ENCODE results near the gene SIK3. TPM values are rescaled to one million over a fixed set of nuclear protein-coding genes. Genes with fewer than 3 reads are reported as not detected.
A peak's percentile ranks its signal among the peaks of the same experiment; 100 is the strongest.

The SIK3 gene
- total RNA-seq, 1 donor from 2014 or later = 54.2 TPM

DNA sequence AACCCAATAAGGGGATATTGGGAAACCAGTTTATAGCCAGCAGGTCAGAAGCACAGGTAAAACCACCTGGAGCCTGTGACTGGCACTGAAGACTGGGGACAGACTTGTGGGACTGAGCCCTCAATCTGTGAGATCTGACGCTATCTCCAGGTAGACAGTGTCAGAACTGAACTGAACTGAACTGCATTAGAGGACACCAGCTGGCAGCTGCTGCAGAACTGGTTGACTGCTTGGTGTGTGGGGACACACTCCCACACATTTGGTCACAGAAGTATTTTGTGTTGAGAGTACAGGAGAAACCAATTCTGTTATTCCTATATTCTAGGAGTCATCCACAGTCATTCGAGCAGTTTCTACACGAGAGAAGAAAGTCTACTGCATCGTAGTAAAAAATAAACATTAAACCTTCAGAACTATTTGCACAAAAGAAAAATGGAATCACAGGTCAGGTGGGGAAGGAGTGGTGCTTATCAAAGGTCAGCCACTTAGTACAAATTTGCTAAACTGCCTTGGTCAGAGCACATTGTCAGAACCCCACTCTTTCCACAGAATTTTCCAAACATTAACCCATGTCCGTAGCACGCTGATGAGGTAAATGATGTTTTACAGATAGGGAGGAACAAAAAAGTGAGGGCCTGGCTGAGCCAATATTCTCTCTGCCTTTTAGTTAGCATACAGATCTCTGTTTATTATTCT, 77.2 kb downstream of the SIK3 start:
- peak overlapping the region; percentile 40 for H3K27ac Mint-ChIP-seq
- H3K9me3 Mint-ChIP-seq = peaks cover 4% of the 10 kb centered on the region
- intact Hi-C loops (cut with micrococcal nuclease) = loop anchor here (5.0 kb wide), 1 partner anchor 211 kb away; the partner anchor contains the start of genes PCSK7 and RNF214
- no peak for DNase-seq (ENCODE audit: low spot score)
- H3K4me1 Mint-ChIP-seq (ENCODE audit: low read depth) = peaks cover 60% of the 10 kb centered on the region
- H3K27me3 Mint-ChIP-seq (ENCODE audit: insufficient read depth) = no peaks in the 10 kb centered on the region
- H3K36me3 Mint-ChIP-seq (ENCODE audit: low read depth) = peaks cover 10% of the 10 kb centered on the region
- no peak overlapping the region for H3K4me3 Mint-ChIP-seq

DNA sequence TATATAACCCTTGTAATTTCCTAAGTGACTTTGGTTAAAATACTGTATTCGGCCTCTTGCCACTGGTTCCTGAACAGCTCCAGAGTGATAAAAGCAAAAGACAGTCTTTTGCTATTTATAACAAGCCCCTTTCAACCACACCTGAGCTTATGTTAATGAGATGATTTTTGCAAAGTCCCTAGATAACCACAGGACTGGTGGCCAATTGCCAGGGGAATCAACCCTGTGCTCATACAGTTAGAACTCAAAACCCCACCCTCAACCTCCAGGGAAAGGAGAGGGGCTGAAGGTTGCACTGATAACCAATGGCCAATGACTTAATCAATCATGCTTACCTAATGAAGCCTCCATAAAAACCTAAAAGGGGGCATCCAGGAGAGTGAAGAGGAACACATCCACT, 77.9 kb downstream of the SIK3 start:
- peaks cover 10% of the 10 kb centered on the region for H3K36me3 Mint-ChIP-seq (ENCODE audit: low read depth)
- peaks cover 58% of the 10 kb centered on the region for H3K4me1 Mint-ChIP-seq (ENCODE audit: low read depth)
- H3K27ac Mint-ChIP-seq = peak overlapping the region; percentile 40
- no peaks in the 10 kb centered on the region for H3K27me3 Mint-ChIP-seq (ENCODE audit: insufficient read depth)
- DNase-seq (ENCODE audit: low spot score) = no peak
- intact Hi-C loops (cut with micrococcal nuclease) = loop anchor here (5.0 kb wide), 1 partner anchor 212 kb away; the partner anchor contains the start of genes PCSK7 and RNF214
- H3K9me3 Mint-ChIP-seq = peaks cover 4% of the 10 kb centered on the region
- no peak overlapping the region for H3K4me3 Mint-ChIP-seq

DNA sequence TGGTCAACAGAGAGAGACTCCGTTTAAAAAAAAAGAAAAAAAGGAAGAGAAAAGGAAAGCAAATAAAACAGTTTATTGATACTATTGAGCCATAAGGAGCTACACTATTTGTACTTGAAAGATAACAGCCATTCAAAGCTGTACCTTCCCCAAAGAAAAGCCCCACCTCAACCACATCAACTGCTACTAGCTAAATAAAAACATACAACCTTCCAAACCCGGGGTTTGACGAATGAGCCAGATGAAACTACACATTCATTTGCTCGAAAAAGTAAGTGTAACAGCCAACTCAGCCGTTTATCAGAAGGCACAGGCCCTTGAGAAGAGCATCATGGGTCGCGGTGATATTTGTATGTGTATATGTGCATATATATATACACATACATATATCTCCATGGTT, 78.4 kb downstream of the SIK3 start:
- no peak for DNase-seq (ENCODE audit: low spot score)
- peaks cover 4% of the 10 kb centered on the region for H3K9me3 Mint-ChIP-seq
- peaks cover 53% of the 10 kb centered on the region for H3K4me1 Mint-ChIP-seq (ENCODE audit: low read depth)
- peaks cover 8% of the 10 kb centered on the region for H3K36me3 Mint-ChIP-seq (ENCODE audit: low read depth)
- no peak overlapping the region for H3K4me3 Mint-ChIP-seq
- peak overlapping the region; percentile 40 for H3K27ac Mint-ChIP-seq
- intact Hi-C loops (cut with micrococcal nuclease) = loop anchor here (5.0 kb wide), 1 partner anchor 212 kb away; the partner anchor contains the start of genes PCSK7 and RNF214
- H3K27me3 Mint-ChIP-seq (ENCODE audit: insufficient read depth) = no peaks in the 10 kb centered on the region

DNA sequence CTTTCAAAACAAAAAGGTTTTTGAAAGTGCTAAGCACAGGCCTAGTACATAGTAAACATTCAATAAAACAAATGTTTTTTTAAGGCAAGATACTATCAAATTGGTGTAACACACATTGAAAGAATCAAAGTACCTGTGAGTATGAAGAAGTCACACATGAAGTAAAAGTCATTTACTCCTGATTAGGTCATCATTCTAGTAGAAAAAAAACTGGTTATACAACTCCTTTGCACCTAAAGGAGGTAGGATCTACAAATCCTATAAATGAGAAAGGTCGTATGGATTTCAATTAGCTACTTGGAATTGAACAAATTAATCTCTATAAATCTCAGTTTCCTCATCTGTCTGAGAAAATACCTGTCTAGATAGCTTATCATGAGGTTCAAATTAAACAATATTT, 80.8 kb downstream of the SIK3 start:
- intact Hi-C loops (cut with micrococcal nuclease) = no loop called here
- no peak overlapping the region for H3K4me3 Mint-ChIP-seq
- DNase-seq (ENCODE audit: low spot score) = no peak
- no peaks in the 10 kb centered on the region for H3K27me3 Mint-ChIP-seq (ENCODE audit: insufficient read depth)
- peaks cover 35% of the 10 kb centered on the region for H3K4me1 Mint-ChIP-seq (ENCODE audit: low read depth)
- H3K9me3 Mint-ChIP-seq = peaks cover 4% of the 10 kb centered on the region
- H3K36me3 Mint-ChIP-seq (ENCODE audit: low read depth) = peaks cover 6% of the 10 kb centered on the region
- H3K27ac Mint-ChIP-seq = no peak overlapping the region

DNA sequence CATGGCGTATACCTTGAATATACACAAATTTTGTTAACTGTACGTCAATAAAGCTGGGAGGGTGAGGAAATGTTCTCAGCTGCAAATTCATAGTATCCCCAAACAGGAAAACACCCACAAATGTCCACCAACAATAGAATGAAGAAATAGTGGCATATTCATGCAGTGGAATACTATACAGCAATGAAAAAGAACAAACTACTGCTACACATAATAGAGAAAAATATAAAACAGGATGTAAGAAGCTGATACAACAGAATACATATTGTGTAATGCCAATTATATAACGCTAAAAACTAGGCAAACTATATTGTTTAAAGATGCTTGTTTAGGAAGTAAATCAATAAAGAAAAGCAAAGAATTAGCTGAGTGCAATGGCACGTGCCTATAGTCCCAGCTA, 81.5 kb downstream of the SIK3 start:
- no peaks in the 10 kb centered on the region for H3K27me3 Mint-ChIP-seq (ENCODE audit: insufficient read depth)
- no peak overlapping the region for H3K27ac Mint-ChIP-seq
- peaks cover 6% of the 10 kb centered on the region for H3K36me3 Mint-ChIP-seq (ENCODE audit: low read depth)
- H3K4me1 Mint-ChIP-seq (ENCODE audit: low read depth) = peaks cover 37% of the 10 kb centered on the region
- H3K9me3 Mint-ChIP-seq = peaks cover 4% of the 10 kb centered on the region
- DNase-seq (ENCODE audit: low spot score) = no peak
- H3K4me3 Mint-ChIP-seq = no peak overlapping the region
- intact Hi-C loops (cut with micrococcal nuclease) = no loop called here

DNA sequence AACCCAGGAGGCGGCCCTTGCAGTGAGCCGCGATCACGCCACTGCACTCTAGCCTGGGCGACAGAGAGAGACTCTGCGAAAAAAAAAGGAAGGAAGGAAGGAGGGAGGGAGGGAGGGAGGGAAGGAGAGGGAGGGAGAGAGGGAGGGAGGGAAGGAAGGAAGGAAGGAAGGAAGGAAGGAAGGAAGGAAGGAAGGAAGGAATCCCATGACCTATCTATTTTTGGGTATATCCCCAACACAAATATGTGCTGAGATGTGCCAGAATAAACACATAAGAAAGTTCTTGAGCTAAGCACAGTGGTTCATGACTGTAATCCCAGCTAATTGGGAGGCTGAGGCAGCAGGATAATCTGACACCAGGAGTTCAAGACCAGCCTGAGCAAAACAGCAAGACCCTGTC, 82.0 kb downstream of the SIK3 start:
- Mint-ChIP-seq H3K27ac (no peak overlapping the region), H3K27me3 (ENCODE audit: insufficient read depth) (no peaks in the 10 kb centered on the region), H3K4me1 (ENCODE audit: low read depth) (peaks cover 38% of the 10 kb centered on the region), H3K4me3 (no peak overlapping the region), H3K36me3 (ENCODE audit: low read depth) (peaks cover 6% of the 10 kb centered on the region), H3K9me3 (peaks cover 4% of the 10 kb centered on the region)
- no peak for DNase-seq (ENCODE audit: low spot score)
- intact Hi-C loops (cut with micrococcal nuclease) = no loop called here

DNA sequence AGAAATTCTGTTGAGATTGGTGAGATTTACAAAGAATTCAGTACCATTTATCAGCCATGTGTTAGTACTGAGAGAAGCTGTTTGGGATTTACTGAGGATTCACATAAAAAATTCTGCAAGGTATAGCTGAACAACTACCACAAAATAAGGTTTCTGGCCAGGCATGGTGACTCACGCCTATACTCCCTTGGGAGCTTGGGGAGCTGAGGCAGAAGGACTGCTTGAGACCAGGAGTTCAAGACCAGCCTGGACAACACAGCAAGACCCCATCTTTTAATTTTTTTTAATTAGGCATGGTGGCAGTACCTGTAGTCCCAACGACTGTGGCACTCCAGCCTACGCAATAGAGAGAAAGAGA, 86.7 kb downstream of the SIK3 start:
- Mint-ChIP-seq H3K27ac (peak overlapping the region; percentile 78), H3K27me3 (ENCODE audit: insufficient read depth) (no peaks in the 10 kb centered on the region), H3K36me3 (ENCODE audit: low read depth) (peaks cover 6% of the 10 kb centered on the region), H3K9me3 (peaks cover under 1% of the 10 kb centered on the region), H3K4me3 (no peak overlapping the region), H3K4me1 (ENCODE audit: low read depth) (peaks cover 33% of the 10 kb centered on the region)
- DNase-seq (ENCODE audit: low spot score) = no peak
- intact Hi-C loops (cut with micrococcal nuclease) = loop anchor here (1.0 to 2.0 kb wide), 9 partner anchors 8 to 82 kb away; no protein-coding TSS in a partner anchor

DNA sequence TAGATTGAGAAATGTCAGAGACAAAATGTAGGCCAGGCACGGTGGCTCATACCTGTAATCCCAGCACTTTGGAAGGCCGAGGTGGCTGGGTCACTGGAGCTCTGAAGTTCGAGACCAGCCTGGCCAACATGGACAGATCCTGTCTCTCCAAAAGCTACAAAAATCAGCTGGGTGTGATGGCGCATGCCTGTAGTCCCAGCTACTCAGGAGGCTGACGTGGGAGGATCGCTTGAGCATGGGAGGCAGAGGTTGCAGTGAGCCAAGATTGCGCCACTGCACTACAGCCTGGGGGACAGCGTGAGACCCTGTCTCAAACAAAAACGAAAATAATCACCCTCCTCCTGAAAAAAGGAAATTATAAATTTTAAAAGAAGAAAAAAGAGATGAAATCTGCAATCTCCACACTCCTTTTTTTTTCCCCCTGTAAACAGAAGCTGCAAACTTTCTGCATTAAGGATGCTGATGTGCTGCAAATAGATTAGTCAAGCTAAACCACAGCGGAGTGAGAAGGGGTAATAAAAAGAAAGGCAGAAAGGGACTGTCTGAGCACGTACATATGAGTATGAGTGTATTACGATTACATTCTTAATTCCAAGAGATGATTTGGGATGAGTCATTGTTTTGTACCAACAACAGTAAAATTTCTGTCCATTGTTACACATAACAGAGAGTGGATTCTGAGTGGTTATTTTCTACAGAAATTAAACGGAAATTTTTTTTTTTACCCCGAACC, 87.3 kb downstream of the SIK3 start:
- no peak overlapping the region for H3K4me3 Mint-ChIP-seq
- H3K4me1 Mint-ChIP-seq (ENCODE audit: low read depth) = peaks cover 38% of the 10 kb centered on the region
- intact Hi-C loops (cut with micrococcal nuclease) = loop anchor here (1.0 to 2.0 kb wide), 9 partner anchors 8 to 82 kb away; no protein-coding TSS in a partner anchor

DNA sequence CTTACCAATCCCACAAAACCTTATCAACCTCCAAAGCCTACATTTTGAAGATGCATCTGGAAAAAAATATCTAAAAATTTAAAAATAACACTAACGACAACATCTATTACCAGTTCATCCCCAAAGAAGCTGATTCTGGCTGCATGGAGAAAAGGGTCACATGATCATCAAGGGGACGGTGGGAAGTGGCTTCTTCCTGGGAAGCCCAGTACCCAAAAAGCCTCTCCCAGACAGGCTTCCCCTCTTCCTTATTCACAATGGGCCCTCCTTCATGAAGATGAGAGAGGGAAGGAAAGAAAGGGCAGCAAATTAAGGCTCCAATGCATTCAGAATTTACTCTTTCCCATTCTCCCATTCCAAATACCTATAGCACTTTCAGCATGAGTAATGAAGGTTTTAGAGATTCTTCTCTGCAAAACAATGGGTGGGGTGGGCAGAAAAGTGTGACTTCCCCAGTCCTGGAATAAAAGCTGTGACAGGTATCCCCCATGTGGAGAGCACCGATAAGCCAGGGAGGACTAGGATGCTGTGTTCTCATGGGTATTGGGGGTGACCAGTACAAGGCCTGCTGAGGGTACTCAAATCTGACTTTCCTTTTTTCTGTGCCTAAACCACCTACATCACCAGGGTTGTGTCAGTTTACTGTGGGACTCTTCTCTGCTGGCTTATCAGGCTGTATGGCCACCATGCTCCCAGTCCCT, 88.2 kb downstream of the SIK3 start:
- no peak overlapping the region for H3K4me3 Mint-ChIP-seq
- intact Hi-C loops (cut with micrococcal nuclease) = loop anchor here (2.0 kb wide), 1 partner anchor 61 kb away; no protein-coding TSS in a partner anchor
- DNase-seq (ENCODE audit: low spot score) = no peak
- H3K27ac Mint-ChIP-seq = peak overlapping the region; percentile 55
- H3K27me3 Mint-ChIP-seq (ENCODE audit: insufficient read depth) = no peaks in the 10 kb centered on the region
- H3K4me1 Mint-ChIP-seq (ENCODE audit: low read depth) = peaks cover 45% of the 10 kb centered on the region
- H3K9me3 Mint-ChIP-seq = no peaks in the 10 kb centered on the region
- H3K36me3 Mint-ChIP-seq (ENCODE audit: low read depth) = peaks cover 8% of the 10 kb centered on the region

More for the DNA sequence above, 87.3 kb downstream of the SIK3 start:
- Mint-ChIP-seq H3K36me3 (ENCODE audit: low read depth) (peaks cover 6% of the 10 kb centered on the region), H3K27me3 (ENCODE audit: insufficient read depth) (no peaks in the 10 kb centered on the region), H3K27ac (peak overlapping the region; percentile 78), H3K9me3 (no peaks in the 10 kb centered on the region)
- DNase-seq (ENCODE audit: low spot score) = no peak

DNA sequence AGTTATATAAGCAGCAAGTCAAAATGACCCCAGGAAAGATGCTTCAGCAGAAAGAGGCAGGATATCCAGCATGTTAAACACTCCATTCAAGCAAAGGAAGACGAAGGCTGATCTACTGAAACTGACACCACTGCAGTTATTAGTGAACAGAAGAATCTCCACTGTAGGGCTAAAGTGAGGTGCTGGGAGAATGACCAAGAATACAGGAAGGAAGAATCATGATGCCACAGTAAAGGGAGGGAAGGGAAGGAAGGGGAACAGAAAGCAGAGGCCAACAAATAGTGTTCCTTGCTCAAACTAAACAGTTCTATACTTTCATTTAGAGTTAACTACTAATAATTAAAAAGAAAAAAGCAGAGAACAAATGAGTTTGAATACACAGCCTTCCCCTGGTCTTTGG, 92.5 kb downstream of the SIK3 start:
- peaks cover 61% of the 10 kb centered on the region for H3K4me1 Mint-ChIP-seq (ENCODE audit: low read depth)
- H3K27ac Mint-ChIP-seq = no peak overlapping the region
- no peaks in the 10 kb centered on the region for H3K9me3 Mint-ChIP-seq
- DNase-seq (ENCODE audit: low spot score) = no peak
- no peak overlapping the region for H3K4me3 Mint-ChIP-seq
- peaks cover 20% of the 10 kb centered on the region for H3K36me3 Mint-ChIP-seq (ENCODE audit: low read depth)
- no peaks in the 10 kb centered on the region for H3K27me3 Mint-ChIP-seq (ENCODE audit: insufficient read depth)
- intact Hi-C loops (cut with micrococcal nuclease) = no loop called here

DNA sequence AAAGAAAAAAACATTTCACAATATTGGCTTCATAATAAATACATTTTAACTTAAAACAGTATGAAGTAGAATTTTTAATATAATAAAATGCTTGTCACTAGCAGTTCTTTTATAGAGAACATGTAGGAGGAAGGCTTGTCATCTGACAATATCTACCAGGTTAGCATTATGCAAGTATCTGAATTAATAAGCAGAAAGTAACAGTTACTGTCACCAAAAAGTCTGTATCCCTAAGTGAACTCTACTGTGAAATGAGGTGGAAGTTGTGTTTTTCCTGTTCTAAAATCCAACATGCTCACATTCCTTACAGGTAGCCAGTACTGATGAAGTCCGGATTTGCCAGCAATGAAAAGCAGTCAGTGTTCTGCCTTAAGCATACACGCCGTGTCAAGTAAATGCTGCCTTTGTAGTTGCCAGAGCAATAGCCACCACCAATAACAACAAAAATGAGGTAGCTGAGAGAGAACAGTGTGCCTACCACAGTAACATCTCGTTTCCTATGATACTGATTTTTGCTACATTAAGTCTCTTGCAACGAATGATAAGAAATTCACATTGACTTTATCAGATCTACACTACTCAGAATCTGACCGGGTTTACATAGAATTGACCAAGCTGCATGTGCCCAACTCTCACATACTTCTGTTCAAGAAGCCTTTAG, 95.5 kb downstream of the SIK3 start:
- intact Hi-C loops (cut with micrococcal nuclease) = loop anchor here (1.0 to 2.0 kb wide), 4 partner anchors 9 to 60 kb away; no protein-coding TSS in a partner anchor
- peak overlapping the region; percentile 81 for H3K27ac Mint-ChIP-seq
- no peaks in the 10 kb centered on the region for H3K9me3 Mint-ChIP-seq
- peaks cover 19% of the 10 kb centered on the region for H3K36me3 Mint-ChIP-seq (ENCODE audit: low read depth)
- DNase-seq (ENCODE audit: low spot score) = no peak
- peak overlapping the region; percentile 26 for H3K4me3 Mint-ChIP-seq
- H3K27me3 Mint-ChIP-seq (ENCODE audit: insufficient read depth) = no peaks in the 10 kb centered on the region
- peaks cover 62% of the 10 kb centered on the region for H3K4me1 Mint-ChIP-seq (ENCODE audit: low read depth)

DNA sequence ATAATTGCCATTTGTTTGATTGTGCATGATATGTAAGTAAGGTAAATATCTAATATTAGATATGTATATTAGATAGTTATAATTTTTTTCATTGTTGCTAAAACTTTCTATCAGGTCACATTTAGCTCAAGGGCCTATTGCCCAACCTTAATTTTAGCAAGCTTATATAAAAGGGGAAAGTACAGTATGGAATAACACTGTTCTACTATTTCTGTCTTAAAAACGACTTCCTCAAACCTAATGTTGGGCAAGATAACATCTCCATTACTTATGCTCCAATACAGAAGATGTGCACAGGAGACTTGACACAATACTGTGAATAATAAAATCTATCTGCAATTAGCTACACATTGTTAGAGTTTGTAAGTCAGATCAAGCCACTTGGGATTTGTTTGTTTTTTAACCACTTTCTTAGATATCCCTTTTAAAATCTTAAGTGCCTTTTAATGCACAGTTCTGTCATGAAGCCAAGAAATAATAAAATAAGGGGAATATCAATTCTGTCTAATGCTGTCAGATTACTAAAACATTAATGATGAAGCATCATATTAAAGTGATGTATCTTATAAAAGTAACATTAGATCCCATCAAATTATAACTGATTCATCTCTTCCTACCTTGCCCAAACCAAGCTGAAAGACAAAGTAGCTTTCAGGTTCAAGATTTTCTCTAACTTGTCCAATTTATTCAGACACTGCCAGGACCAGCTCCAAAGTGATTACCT, 98.1 kb downstream of the SIK3 start:
- peaks cover 55% of the 10 kb centered on the region for H3K4me1 Mint-ChIP-seq (ENCODE audit: low read depth)
- H3K9me3 Mint-ChIP-seq = no peaks in the 10 kb centered on the region
- no peaks in the 10 kb centered on the region for H3K27me3 Mint-ChIP-seq (ENCODE audit: insufficient read depth)
- no peak overlapping the region for H3K27ac Mint-ChIP-seq
- intact Hi-C loops (cut with micrococcal nuclease) = no loop called here
- no peak overlapping the region for H3K4me3 Mint-ChIP-seq
- no peak for DNase-seq (ENCODE audit: low spot score)
- peaks cover 17% of the 10 kb centered on the region for H3K36me3 Mint-ChIP-seq (ENCODE audit: low read depth)
